Neural progenitor cell (in vitro differentiated cells): Measurements from ENCODE around the gene ULK3. TPM values are rescaled to one million over a fixed set of nuclear protein-coding genes. Genes with fewer than 3 reads are reported as not detected.

Experiments used
- DNase-seq: peaks from one replicate; pipeline ENCODE4 v3.0.0-alpha.2; 2016; ENCODE audit warnings: low spot score
- H2AFZ ChIP-seq: fragments of 200-600 bp; sonication (generic); replicated peaks from 2 replicates; pipeline ENCODE4 v1.6.1; 2016; ENCODE audit warnings: antibody characterized with exemption
- H3F3A ChIP-seq: fragments of 200-600 bp; sonication (generic); 2 replicates; pipeline ENCODE4 v1.6.1; 2016; ENCODE audit warnings: antibody characterized with exemption, low read depth
- H3K27ac ChIP-seq: fragments of 200-600 bp; sonication (generic); 2 replicates; pipeline ENCODE4 v1.5.1; 2016; ENCODE audit warnings: mild to moderate bottlenecking
- H3K27me3 ChIP-seq: fragments of 200-600 bp; sonication (generic); 2 replicates; pipeline ENCODE4 v1.6.1; 2016; ENCODE audit warnings: mild to moderate bottlenecking, moderate library complexity
- H3K36me3 ChIP-seq: fragments of 200-600 bp; sonication (generic); 2 replicates; pipeline ENCODE4 v1.5.1; 2016
- H3K4me1 ChIP-seq: fragments of 200-600 bp; sonication (generic); 2 replicates; pipeline ENCODE4 v1.6.1; 2016; ENCODE audit warnings: mixed run types
- H3K4me2 ChIP-seq: fragments of 200-600 bp; sonication (generic); 2 replicates; pipeline ENCODE4 v1.6.1; 2016
- H3K4me3 ChIP-seq: fragments of 200-600 bp; sonication (generic); 2 replicates; pipeline ENCODE4 v1.5.1; 2016
- H3K79me2 ChIP-seq: fragments of 200-600 bp; sonication (generic); 2 replicates; pipeline ENCODE4 v1.6.1; 2016; ENCODE audit warnings: low read depth
- H3K9ac ChIP-seq: fragments of 200-600 bp; sonication (generic); 2 replicates; pipeline ENCODE4 v1.6.1; 2016
- H3K9me3 ChIP-seq: fragments of 200-600 bp; sonication (generic); 2 replicates; pipeline ENCODE4 v1.5.1; 2016; ENCODE audit warnings: low read depth
- H4K20me1 ChIP-seq: fragments of 200-600 bp; sonication (generic); 2 replicates; pipeline ENCODE4 v1.6.1; 2016; ENCODE audit warnings: low read depth
- H3K27ac Mint-ChIP-seq: 3 replicates; pipeline ENCODE4 v1.8.0; 2021; ENCODE audit warnings: mixed read lengths
- H3K27me3 Mint-ChIP-seq: 2 replicates; pipeline ENCODE4 v1.8.0; 2022; ENCODE audit warnings: low read depth, mild to moderate bottlenecking, inconsistent platforms, moderate library complexity, mixed read lengths; ENCODE audit not compliant: insufficient read depth
- H3K36me3 Mint-ChIP-seq: 3 replicates; pipeline ENCODE4 v1.8.0; 2021; ENCODE audit warnings: mixed read lengths
- H3K4me1 Mint-ChIP-seq: 3 replicates; pipeline ENCODE4 v1.8.0; 2021; ENCODE audit warnings: mixed read lengths
- H3K4me3 Mint-ChIP-seq: 3 replicates; pipeline ENCODE4 v1.8.0; 2021; ENCODE audit warnings: mild to moderate bottlenecking, moderate library complexity, mixed read lengths
- H3K9me3 Mint-ChIP-seq: 3 replicates; pipeline ENCODE4 v1.8.0; 2020; ENCODE audit warnings: mixed read lengths
- EZH2 ChIP-seq: fragments of 200-600 bp; sonication (generic); IDR thresholded peaks from 2 replicates; pipeline ENCODE4 v1.6.1; 2017; ENCODE audit warnings: antibody characterized with exemption, mild to moderate bottlenecking, moderate library complexity
- EZH2phosphoT487 ChIP-seq: fragments of 200-600 bp; sonication (generic); IDR thresholded peaks from 2 replicates; pipeline ENCODE4 v1.6.1; 2017; ENCODE audit warnings: antibody characterized with exemption
- total RNA-seq: library from RNA; depleted of rRNA; stranded (reverse); fragments of >200 nt; gene quantifications from 2 replicates; pipeline ENCODE4 v1.2.3, GENCODE V29; 2015; ENCODE audit warnings: low replicate concordance
- TF ChIP-seq, protein P1 (sequence below): fragments of 200-600 bp; sonication (generic); IDR thresholded peaks from 2 replicates; pipeline ENCODE4 v1.5.1; 2017; ENCODE audit warnings: antibody characterized with exemption, mild to moderate bottlenecking

ULK3 gene
- total RNA-seq, 1 donor from 2014 or later: 22.7 TPM

DNA sequence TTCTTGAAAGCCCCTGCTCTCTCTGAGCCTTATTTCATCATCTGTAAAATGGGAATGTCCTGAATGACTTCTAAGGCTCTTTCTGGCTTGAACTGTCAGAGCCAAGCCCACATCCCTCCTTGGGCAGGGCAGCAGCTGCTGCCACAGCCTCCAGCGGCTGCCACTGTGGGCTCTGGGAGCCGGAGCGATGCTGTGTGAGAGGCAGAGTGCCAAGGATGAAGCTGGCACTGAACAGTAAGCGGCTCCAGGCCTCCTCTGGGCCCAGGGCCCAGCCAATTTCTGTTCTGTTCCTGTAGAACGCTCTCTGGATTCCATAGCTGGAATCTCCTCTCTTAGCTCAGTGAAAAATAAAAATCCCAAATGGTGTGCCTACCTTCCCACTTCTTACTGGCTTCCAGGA, 12.1 kb downstream of the ULK3 start:
- peaks cover 40% of the 10 kb centered on the region for H3K27me3 Mint-ChIP-seq
- no peak overlapping the region for H3K9ac ChIP-seq
- H3K36me3 Mint-ChIP-seq: no peaks in the 10 kb centered on the region

DNA sequence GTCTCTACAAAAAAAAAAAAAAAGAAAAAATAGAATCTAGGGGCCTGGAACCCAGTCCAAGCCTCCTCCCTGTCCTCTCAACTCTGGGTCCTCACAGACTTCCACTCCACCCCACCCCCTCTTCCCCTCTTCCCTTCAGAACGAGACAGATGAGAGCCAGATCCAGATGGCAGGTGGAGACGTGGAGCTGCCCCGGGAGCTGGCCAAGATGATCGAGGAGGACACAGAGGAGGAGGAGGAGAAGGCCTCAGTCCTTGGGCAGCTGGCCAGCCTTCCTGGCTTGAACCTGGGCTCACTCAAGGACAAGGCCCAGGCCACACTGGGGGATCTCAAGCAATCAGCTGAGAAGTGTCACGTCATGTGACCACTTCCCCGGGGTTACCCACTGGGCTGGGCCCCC, 13.0 kb downstream of the ULK3 start:
- H3K4me1 ChIP-seq: peaks cover 10% of the 10 kb centered on the region
- H2AFZ ChIP-seq: no peak overlapping the region
- H3K79me2 ChIP-seq: no peaks in the 10 kb centered on the region
- H3K36me3 ChIP-seq: no peaks in the 10 kb centered on the region
- peaks cover 22% of the 10 kb centered on the region for H4K20me1 ChIP-seq
- TF ChIP-seq, protein P1, sequence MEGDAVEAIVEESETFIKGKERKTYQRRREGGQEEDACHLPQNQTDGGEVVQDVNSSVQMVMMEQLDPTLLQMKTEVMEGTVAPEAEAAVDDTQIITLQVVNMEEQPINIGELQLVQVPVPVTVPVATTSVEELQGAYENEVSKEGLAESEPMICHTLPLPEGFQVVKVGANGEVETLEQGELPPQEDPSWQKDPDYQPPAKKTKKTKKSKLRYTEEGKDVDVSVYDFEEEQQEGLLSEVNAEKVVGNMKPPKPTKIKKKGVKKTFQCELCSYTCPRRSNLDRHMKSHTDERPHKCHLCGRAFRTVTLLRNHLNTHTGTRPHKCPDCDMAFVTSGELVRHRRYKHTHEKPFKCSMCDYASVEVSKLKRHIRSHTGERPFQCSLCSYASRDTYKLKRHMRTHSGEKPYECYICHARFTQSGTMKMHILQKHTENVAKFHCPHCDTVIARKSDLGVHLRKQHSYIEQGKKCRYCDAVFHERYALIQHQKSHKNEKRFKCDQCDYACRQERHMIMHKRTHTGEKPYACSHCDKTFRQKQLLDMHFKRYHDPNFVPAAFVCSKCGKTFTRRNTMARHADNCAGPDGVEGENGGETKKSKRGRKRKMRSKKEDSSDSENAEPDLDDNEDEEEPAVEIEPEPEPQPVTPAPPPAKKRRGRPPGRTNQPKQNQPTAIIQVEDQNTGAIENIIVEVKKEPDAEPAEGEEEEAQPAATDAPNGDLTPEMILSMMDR: no peak
- TF ChIP-seq EZH2: no peak
- no peak for TF ChIP-seq EZH2phosphoT487
- no peak overlapping the region for H3K9ac ChIP-seq
- no peaks in the 10 kb centered on the region for H3K9me3 ChIP-seq
- peaks cover 17% of the 10 kb centered on the region for H3K4me1 Mint-ChIP-seq
- peaks cover 4% of the 10 kb centered on the region for H3F3A ChIP-seq
- H3K27ac Mint-ChIP-seq: no peak overlapping the region
- no peak for DNase-seq
- peaks cover 41% of the 10 kb centered on the region for H3K27me3 Mint-ChIP-seq
- peaks cover 46% of the 10 kb centered on the region for H3K27me3 ChIP-seq
- no peak overlapping the region for H3K4me3 Mint-ChIP-seq
- no peaks in the 10 kb centered on the region for H3K36me3 Mint-ChIP-seq
- H3K27ac ChIP-seq: no peak overlapping the region
- H3K4me3 ChIP-seq: no peak overlapping the region
- no peak overlapping the region for H3K4me2 ChIP-seq
- no peaks in the 10 kb centered on the region for H3K9me3 Mint-ChIP-seq

More for the DNA sequence above, 12.1 kb downstream of the ULK3 start:
- peaks cover 38% of the 10 kb centered on the region for H3K27me3 ChIP-seq
- H3K79me2 ChIP-seq: no peaks in the 10 kb centered on the region
- no peak overlapping the region for H2AFZ ChIP-seq
- peaks cover 8% of the 10 kb centered on the region for H3F3A ChIP-seq
- DNase-seq: no peak
- no peak overlapping the region for H3K4me2 ChIP-seq
- Mint-ChIP-seq H3K4me1 (peaks cover 17% of the 10 kb centered on the region), H3K27ac (no peak overlapping the region), H3K4me3 (no peak overlapping the region), H3K9me3 (no peaks in the 10 kb centered on the region)
- no peak overlapping the region for H3K27ac ChIP-seq
- H3K36me3 ChIP-seq: no peaks in the 10 kb centered on the region
- TF ChIP-seq, protein P1: no peak
- TF ChIP-seq EZH2phosphoT487 (no peak), EZH2 (no peak)
- H3K4me1 ChIP-seq: peaks cover 10% of the 10 kb centered on the region
- H3K9me3 ChIP-seq: no peaks in the 10 kb centered on the region
- peaks cover 26% of the 10 kb centered on the region for H4K20me1 ChIP-seq
- H3K4me3 ChIP-seq: no peak overlapping the region

DNA sequence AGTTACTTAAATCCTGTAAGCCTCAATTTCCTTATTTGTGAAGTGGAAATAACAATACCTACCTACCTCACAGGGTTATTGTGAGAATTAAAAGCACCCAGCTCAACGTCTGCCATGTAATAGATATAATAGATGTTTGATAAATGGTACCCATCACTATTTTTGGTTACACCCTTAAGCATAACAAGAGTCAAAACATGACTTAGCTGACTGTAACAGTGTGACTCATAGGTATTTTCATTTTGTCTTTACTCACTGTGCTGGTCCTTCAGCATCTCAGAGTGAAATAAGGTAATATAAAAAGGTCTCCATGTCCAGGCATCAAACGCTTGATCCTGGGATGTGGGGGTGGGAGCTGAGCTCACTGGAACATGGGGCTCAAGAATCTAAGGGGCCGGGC, 13.5 kb downstream of the ULK3 start:
- Mint-ChIP-seq H3K27me3 (peaks cover 44% of the 10 kb centered on the region), H3K27ac (no peak overlapping the region)
- H4K20me1 ChIP-seq: peaks cover 20% of the 10 kb centered on the region

More for the DNA sequence above, 13.5 kb downstream of the ULK3 start:
- Histone ChIP-seq H3K4me1 (peaks cover 10% of the 10 kb centered on the region), H3K4me2 (no peak overlapping the region), H3K27me3 (peaks cover 51% of the 10 kb centered on the region), H3K79me2 (no peaks in the 10 kb centered on the region), H3K9me3 (no peaks in the 10 kb centered on the region), H3K4me3 (no peak overlapping the region), H2AFZ (no peak overlapping the region), H3K27ac (no peak overlapping the region), H3K36me3 (no peaks in the 10 kb centered on the region), H3F3A (peaks cover 4% of the 10 kb centered on the region), H3K9ac (no peak overlapping the region)
- Mint-ChIP-seq H3K4me3 (no peak overlapping the region), H3K9me3 (no peaks in the 10 kb centered on the region), H3K4me1 (peaks cover 17% of the 10 kb centered on the region), H3K36me3 (no peaks in the 10 kb centered on the region)
- TF ChIP-seq EZH2phosphoT487: no peak
- TF ChIP-seq EZH2: no peak
- TF ChIP-seq, protein P1: no peak
- no peak for DNase-seq
